MCF 10A (cell line): ENCODE data around the gene SLC29A3. TPM values are rescaled to one million over a fixed set of nuclear protein-coding genes. Genes with fewer than 3 reads are reported as not detected.

ENCODE experiments used
- BruUV-seq: library from RNA; stranded (reverse); fragments of 400-500 nt; replicated peaks from 2 replicates; lab custom pipeline; 2021; lab: Mats Ljungman, UMichigan
- CTCF ChIA-PET: fragments of 300-600 bp; sonication (Branson Sonifier 250); formaldehyde crosslinking; extraction: SDS; loops from one replicate; lab custom pipeline; 2021; ENCODE audit warnings: antibody characterized with exemption, inconsistent platforms; lab: Yijun Ruan, JAX
- POLR2A ChIA-PET: fragments of 300-600, 350-650 bp; sonication (Branson Sonifier 250); formaldehyde crosslinking; extraction: SDS; loops from one replicate; lab custom pipeline; 2020; ENCODE audit warnings: antibody characterized with exemption, inconsistent platforms; lab: Yijun Ruan, JAX
- DNase-seq: peaks from one replicate; pipeline ENCODE4 v3.0.0-alpha.2; 2018; ENCODE audit not compliant: unreplicated experiment
- H3K27ac Mint-ChIP-seq: one replicate; pipeline ENCODE4 v1.8.0; 2022; ENCODE audit warnings: mild to moderate bottlenecking, low read depth, mixed read lengths; ENCODE audit not compliant: unreplicated experiment
- H3K27me3 Mint-ChIP-seq: one replicate; pipeline ENCODE4 v1.8.0; 2022; ENCODE audit warnings: mixed read lengths; ENCODE audit not compliant: insufficient read depth, unreplicated experiment
- H3K36me3 Mint-ChIP-seq: one replicate; pipeline ENCODE4 v1.8.0; 2022; ENCODE audit warnings: mild to moderate bottlenecking, moderate library complexity, mixed read lengths; ENCODE audit not compliant: insufficient read depth, unreplicated experiment
- H3K4me1 Mint-ChIP-seq: one replicate; pipeline ENCODE4 v1.8.0; 2022; ENCODE audit warnings: mixed read lengths; ENCODE audit not compliant: insufficient read depth, unreplicated experiment
- H3K4me3 Mint-ChIP-seq: one replicate; pipeline ENCODE4 v1.8.0; 2022; ENCODE audit warnings: mild to moderate bottlenecking, moderate library complexity, mixed read lengths; ENCODE audit not compliant: unreplicated experiment
- H3K9me3 Mint-ChIP-seq: one replicate; pipeline ENCODE4 v1.8.0; 2022; ENCODE audit warnings: mixed read lengths; ENCODE audit not compliant: unreplicated experiment
- CTCF ChIP-seq: fragments of 200-600 bp; IDR thresholded peaks from one replicate; pipeline ENCODE4 v1.8.0; 2022; ENCODE audit warnings: antibody characterized with exemption, mild to moderate bottlenecking; ENCODE audit not compliant: unreplicated experiment
- intact Hi-C: fragments of 100-400 bp; cut with micrococcal nuclease; formaldehyde crosslinking; loops from 2 replicates; pipeline ENCODE4 v1.14.1; 2022
- total RNA-seq: library from RNA; stranded (reverse); gene quantifications from 2 replicates; pipeline ENCODE4 v1.2.3, GENCODE V29; 2022

Gene SLC29A3
- total RNA-seq, 1 experiment from 2014 or later: 3.6 TPM

- H3K9me3 Mint-ChIP-seq: no peaks in the 10 kb centered on the region
- ChIA-PET POLR2A (no interaction called here), CTCF (interaction anchor here (0.6 to 3.2 kb wide), 5 partner anchors 9 to 390 kb away, joined by 3 to 15 read pairs (median 4); no protein-coding TSS in a partner anchor)
- no peak for TF ChIP-seq CTCF
- H3K36me3 Mint-ChIP-seq: peaks cover 73% of the 10 kb centered on the region
- H3K4me1 Mint-ChIP-seq: peaks cover 6% of the 10 kb centered on the region
- no peak overlapping the region for H3K27ac Mint-ChIP-seq
- BruUV-seq: no TSS peak
- H3K27me3 Mint-ChIP-seq: no peaks in the 10 kb centered on the region
- DNase-seq: peak; percentile 32
- intact Hi-C loops: no loop called here
- no peak overlapping the region for H3K4me3 Mint-ChIP-seq
Measured at GRCh38 chr10:71293446-71294084, 25.5 kb upstream of the SLC29A3 start.

- BruUV-seq: no TSS peak
- no peak overlapping the region for H3K4me3 Mint-ChIP-seq
- H3K4me1 Mint-ChIP-seq: peaks cover 6% of the 10 kb centered on the region
- no peaks in the 10 kb centered on the region for H3K27me3 Mint-ChIP-seq
- ChIA-PET POLR2A (no interaction called here), CTCF (interaction anchor here (0.6 to 3.2 kb wide), 2 partner anchors 83 to 391 kb away, joined by 3 to 15 read pairs; no protein-coding TSS in a partner anchor)
- peak; percentile 79 for DNase-seq
- TF ChIP-seq CTCF: no peak
- H3K27ac Mint-ChIP-seq: no peak overlapping the region
- intact Hi-C loops: no loop called here
- no peaks in the 10 kb centered on the region for H3K9me3 Mint-ChIP-seq
- peaks cover 68% of the 10 kb centered on the region for H3K36me3 Mint-ChIP-seq
Measured at GRCh38 chr10:71294091-71294561, 24.9 kb upstream of the SLC29A3 start.

GRCh38 chr10:71294856-71295255, 24.2 kb upstream of the SLC29A3 start:
- CTCF ChIA-PET: interaction anchor here (0.5 kb wide), 1 partner anchor 392 kb away, joined by 4 read pairs; no protein-coding TSS in a partner anchor
- Mint-ChIP-seq H3K9me3 (no peaks in the 10 kb centered on the region), H3K36me3 (peaks cover 75% of the 10 kb centered on the region), H3K27ac (no peak overlapping the region), H3K27me3 (no peaks in the 10 kb centered on the region), H3K4me1 (peaks cover 6% of the 10 kb centered on the region), H3K4me3 (no peak overlapping the region)
- DNase-seq: no peak
- TF ChIP-seq CTCF: no peak
- intact Hi-C loops: no loop called here
- POLR2A ChIA-PET: interaction anchor here (0.5 kb wide), 1 partner anchor 374 kb away, joined by 4 read pairs; no protein-coding TSS in a partner anchor
- BruUV-seq: no TSS peak

- intact Hi-C loops: no loop called here
- Mint-ChIP-seq H3K4me3 (no peak overlapping the region), H3K27ac (no peak overlapping the region), H3K36me3 (peaks cover 69% of the 10 kb centered on the region), H3K4me1 (peaks cover 6% of the 10 kb centered on the region), H3K27me3 (no peaks in the 10 kb centered on the region), H3K9me3 (no peaks in the 10 kb centered on the region)
- no peak for TF ChIP-seq CTCF
- BruUV-seq: no TSS peak
- no peak for DNase-seq
- POLR2A ChIA-PET: interaction anchor here (0.5 kb wide), 1 partner anchor 31 kb away, joined by 3 read pairs; no protein-coding TSS in a partner anchor
- CTCF ChIA-PET: interaction anchor here (0.5 to 1.6 kb wide), 4 partner anchors 10 to 1559 kb away, joined by 3 to 4 read pairs (median 4); no protein-coding TSS in a partner anchor
Measured at GRCh38 chr10:71295641-71296040, 23.4 kb upstream of the SLC29A3 start.
